Right kidney (tissue), 9 donors: ENCODE results near the gene FBXO44.
"Not testable (repeated sequence)": the region's sequence is repeated elsewhere in the genome, so short reads cannot be mapped to it uniquely, and the experiment has no call there.

Experiments
- DNase-seq: peaks from one replicate; pipeline ENCODE4 v3.0.0-alpha.2; 2016
- long read RNA-seq, 8 donors: transcript quantifications; one replicate each; lab custom pipeline, GENCODE V29; 2026

The FBXO44 gene, protein sequence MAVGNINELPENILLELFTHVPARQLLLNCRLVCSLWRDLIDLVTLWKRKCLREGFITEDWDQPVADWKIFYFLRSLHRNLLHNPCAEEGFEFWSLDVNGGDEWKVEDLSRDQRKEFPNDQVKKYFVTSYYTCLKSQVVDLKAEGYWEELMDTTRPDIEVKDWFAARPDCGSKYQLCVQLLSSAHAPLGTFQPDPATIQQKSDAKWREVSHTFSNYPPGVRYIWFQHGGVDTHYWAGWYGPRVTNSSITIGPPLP
- long read RNA-seq, donor 1, partial matches to known transcripts, result 8 of 11 reads
- long read RNA-seq, donor 1, other reads (novel, unspliced or antisense), result 0 of 11 reads
- long read RNA-seq, donor 2, partial matches to known transcripts, result 0 of 3 reads
- long read RNA-seq, donor 2, other reads (novel, unspliced or antisense), result 0 of 3 reads
- long read RNA-seq, donor 3, partial matches to known transcripts, result 0 of 3 reads
- long read RNA-seq, donor 3, other reads (novel, unspliced or antisense), result 0 of 3 reads
- long read RNA-seq, donor 4, partial matches to known transcripts, result 0 of 1 reads
- long read RNA-seq, donor 4, other reads (novel, unspliced or antisense), result 0 of 1 reads
- long read RNA-seq, donor 5, partial matches to known transcripts, result 0 of 6 reads
- long read RNA-seq, donor 5, other reads (novel, unspliced or antisense), result 0 of 6 reads
- long read RNA-seq, donor 6, partial matches to known transcripts, result 0 of 6 reads
- long read RNA-seq, donor 6, other reads (novel, unspliced or antisense), result 0 of 6 reads
- long read RNA-seq, donor 7, transcript FBXO44-202 (6 exons, 2,903 nt), result major isoform, 5 of 8 reads
- long read RNA-seq, donor 7, partial matches to known transcripts, result 0 of 8 reads
- long read RNA-seq, donor 7, other reads (novel, unspliced or antisense), result 0 of 8 reads
- long read RNA-seq, donor 8, partial matches to known transcripts, result 0 of 7 reads
- long read RNA-seq, donor 8, other reads (novel, unspliced or antisense), result 0 of 7 reads

DNA sequence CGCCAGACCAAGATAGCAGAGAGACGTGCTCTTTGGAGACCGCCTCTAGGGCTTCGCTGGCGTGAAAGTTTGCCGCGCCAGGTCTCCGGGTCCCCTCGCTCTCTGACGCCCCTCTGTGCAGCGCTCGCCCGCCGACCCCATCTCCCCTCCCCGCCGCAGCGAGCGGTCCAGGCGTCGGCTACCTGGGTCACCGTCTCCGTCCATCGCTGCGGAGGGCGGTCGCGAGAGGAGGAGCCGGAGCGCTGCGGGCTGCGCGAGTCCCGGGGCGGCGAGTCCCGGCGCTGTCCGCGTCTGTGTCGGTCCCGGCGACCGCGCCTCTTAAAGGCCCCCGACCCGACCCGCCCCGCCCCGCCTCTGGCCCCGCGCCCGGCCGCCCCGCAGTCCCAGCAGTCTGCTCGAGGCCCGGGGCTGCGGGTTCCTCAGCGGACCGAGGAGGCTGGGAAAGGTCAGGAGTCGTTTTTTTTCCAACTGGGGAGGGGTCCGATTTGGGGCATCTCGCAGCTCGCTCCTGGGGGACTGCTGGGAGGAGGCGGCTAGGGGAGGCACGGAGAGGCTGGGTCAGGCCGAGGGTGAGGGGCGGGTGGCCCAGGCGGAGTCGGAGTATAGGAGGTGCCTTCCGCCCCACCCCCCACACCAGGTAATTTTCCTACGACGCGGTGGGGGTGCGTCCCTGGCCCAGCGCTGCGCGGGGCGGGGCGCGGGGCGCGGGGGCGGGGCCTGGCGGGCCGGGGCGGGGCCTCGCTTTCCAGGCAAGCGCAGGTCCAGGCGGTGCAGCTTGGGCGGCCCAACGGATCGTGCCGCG is at the start of gene FBXO44, which contains the start of gene FBXO2:
FBXO44 (plus strand) TSS at position 741 of the 802 bp plus-strand sequence. CDS start 959 bp downstream, outside the sequence.
FBXO2 (minus strand) TSS at position 293 of the 802 bp plus-strand sequence; CDS start at position 204, 89 bp downstream.
- DNase-seq, result peak; percentile 61

DNA sequence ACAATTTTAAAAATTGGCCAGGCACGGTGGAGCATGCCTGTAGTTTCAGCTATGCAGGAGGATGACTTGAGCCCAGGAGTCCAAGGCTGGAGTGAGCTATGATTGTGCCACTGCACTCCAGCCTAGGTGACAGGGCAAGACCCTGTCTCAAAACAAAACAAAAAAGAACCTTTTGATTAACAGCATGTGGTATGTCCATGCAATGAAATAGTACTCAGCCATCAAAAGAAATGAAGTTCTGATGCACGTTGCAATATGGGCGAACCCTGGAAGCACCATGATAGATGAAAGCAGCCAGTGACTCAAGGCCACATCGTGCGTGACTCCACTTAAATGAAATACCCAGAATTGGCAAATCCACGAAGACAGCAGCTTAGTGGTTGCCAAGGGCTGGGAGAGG is 47.9 kb upstream of the FBXO44 start:
- DNase-seq, result no peak

DNA sequence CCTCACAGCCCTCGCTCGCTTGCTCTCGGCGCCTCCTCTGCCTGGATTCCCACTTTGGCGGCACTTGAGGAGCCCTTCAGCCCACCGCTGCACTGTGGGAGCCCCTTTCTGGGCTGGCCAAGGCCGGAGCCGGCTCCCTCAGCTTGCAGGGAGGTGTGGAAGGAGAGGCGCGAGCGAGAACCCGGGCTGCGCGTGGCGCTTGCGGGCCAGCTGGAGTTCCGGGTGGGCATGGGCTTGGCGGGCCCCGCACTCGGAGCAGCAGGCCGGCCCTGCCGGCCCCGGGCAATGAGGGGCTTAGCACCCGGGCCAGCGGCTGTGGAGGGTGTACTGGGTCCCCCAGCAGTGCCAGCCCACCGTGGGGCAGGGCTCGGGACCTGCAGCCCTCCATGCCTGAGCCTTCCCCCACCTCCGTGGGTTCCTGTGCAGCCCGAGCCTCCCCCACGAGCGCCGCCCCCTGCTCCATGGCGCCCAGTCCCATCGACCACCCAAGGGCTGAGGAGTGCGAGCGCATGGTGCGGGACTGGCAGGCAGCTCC is 46.0 kb upstream of the FBXO44 start:
- DNase-seq, result not testable (repeated sequence)

DNA sequence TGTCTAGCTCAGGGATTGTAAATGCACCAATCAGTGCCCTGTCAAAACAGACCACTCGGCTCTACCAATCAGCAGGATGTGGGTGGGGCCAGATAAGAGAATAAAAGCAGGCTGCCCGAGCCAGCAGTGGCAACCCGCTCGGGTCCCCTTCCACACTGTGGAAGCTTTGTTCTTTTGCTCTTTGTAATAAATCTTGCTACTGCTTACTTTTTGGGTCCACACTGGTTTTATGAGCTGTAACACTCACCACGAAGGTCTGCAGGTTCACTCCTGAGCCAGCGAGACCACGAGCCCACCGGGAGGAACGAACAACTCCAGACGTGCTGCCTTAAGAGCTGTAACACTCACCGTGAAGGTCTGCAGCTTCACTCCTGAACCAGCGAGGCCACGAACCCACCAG is 45.3 kb upstream of the FBXO44 start:
- not testable (repeated sequence) for DNase-seq

DNA sequence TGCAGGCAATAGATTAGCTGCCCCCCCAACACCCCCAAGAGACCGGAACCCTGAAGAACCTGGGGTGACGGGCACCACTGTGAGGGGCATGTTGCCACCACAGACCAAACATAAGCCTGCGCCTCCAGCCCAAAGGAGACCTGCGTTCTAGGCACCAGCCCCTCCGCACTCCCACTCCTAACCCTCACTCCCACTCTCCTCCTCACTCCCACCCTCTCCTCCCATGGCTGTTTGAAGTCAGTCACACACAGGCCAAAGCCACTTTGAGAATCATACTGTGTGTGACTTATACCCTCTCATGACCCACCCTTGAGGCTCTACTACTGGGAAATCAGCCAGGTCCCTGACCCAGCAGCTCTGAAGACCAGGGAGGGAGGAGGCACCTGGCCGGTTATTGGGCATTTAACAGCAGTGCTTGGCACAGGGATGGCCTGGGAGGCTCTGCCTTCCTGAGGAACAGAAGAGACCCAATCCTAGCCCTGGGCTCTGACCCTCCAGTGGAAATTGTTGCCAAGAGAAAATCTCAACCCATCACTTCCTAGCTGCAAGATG is 44.0 kb upstream of the FBXO44 start:
- DNase-seq, result no peak

DNA sequence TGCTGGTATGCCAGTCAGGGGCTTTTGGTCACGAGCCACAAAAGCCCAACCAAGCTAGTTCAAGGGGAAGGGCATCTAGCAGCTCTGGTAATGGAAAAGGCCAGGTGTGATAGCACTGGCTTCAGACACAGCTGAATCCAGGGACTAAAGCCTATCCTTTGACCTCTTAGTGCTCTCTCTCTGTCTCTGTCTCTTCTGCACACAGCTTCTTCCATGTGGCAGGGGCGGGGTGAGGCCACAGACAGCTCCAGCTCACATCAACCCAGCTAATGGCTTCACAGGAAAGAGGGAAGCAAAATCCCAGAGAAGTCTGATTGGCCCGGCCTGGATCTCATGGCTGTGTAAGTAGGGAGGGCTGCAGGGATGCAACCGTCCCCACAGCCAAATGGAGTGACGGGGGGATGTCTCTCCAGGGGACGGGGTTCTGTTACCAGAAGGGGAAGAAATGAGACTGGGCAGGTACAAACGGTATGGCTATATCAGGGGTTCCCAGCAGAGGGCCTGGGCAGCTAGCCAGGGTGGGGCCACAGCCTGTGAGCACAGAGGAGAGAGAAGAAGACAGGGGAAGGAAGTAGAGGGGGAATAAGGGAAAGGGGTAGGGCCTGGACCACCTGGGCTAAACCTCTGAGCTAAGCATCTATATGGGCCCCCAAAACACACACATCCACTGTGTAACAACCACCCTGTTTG is 42.9 kb upstream of the FBXO44 start:
- no peak for DNase-seq

DNA sequence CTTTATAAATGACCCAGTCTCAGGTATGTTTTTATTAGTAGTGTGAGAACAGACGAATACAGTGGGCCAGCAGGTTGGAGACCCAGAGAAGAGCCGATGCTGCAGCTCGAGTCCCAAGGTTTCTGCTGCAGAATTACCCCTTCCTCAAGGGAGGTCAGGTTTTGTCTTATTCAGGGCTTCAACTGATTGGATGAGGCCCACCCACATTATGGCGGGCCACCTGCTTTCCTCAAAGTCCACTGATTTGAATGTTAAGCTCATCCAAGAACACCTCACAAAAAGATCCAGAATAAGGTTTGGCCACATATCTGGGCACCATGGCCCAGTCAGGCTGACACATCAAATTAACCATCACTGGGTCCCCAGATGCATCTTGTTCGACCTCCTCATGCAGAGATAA is 41.3 kb upstream of the FBXO44 start:
- no peak for DNase-seq

DNA sequence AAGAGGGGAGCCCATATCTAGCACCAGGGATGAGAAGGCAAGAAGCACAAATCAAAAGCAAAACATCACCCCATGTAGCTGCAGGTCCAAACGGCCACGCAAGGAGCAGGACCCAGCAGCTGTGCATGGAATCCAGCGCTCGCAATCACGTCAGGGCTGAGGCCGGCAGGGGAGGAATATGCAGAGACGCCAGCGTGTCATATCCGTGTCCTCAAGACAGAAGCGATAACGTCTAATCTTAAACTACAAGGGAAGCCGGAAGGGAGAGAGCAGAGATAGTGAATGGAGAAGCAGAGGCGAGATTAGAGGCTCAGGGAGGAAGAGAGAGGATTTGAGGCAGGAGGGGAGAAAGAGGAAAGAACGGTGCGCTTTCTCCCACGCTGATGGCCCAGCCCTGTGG is 39.6 kb upstream of the FBXO44 start:
- no peak for DNase-seq

DNA sequence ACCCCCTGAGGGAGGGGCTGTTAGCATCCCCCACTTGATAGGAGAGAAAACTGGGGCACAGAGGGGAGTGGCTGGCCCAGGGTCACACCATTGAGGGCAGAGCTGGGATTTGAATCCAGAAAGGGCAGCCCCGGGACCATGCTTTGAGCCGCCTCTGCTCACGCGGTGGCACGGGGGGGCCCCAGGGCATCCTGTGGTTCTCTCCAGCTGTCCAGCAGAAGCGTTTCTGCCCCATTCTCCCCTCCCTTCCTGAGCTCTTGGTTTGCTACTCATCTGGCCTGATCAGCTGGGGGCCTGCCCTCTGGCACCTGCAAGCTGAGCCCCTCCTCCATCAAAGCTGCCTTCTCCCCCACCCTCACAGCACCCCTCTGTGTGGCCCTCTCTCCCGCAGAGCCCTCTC is 37.9 kb upstream of the FBXO44 start:
- DNase-seq, result no peak

DNA sequence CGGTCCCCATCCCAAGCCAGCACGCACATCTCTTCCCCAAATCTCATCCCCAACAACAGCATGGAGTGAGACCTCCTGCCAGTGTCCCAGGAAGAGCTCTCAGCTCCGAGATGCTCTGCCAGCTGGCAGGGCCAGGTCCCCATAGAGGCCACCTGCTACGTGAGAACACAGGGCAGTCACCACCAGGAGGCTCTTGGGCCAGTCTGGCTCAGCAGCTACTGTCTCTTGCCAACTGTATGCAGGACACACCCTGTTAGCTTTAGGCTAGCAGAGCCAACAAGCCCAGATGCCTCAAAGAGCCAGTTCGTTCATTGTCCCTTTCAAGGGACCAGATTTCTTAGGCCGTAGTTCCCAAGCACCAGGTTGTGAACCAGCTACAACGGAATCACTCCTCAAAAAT is 37.4 kb upstream of the FBXO44 start:
- DNase-seq, result no peak

DNA sequence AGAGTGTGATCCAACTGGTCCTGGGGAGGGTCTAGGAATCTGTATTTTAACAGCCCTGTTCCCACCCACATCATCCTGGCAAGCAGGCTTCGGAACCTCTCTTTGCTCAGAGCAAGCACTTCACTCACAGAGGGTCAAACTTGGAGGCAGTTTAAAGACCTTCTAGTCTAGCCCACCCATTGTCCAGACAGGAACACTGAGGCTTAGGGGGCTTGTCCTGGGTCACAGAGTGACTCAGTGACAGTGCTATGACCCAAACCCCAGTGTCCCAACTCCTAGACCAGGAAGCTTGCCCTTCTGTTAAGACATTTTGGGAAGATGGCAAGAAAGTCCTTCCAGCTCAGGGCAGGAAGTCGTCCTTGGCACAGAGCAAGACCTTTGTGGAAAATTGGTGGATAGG is 36.9 kb upstream of the FBXO44 start:
- no peak for DNase-seq

DNA sequence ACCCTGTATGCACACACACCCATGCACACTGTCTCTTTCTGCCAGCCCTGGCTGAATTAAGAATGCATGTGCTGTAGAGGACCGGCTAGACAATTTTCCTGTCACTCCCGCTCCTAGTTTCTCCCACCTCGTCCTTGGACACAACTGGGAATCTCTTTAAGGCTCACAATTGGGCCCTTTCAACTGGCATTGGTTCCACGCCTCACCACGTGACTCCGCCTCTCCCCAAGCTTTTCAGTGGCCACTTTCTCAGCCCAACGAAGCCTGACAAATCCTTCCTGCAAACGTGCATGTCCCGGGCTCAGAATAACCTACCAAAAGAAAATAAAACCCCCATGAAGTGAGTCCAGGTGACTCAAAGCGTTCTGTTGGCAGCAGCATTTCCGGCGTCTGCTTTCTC is 34.3 kb upstream of the FBXO44 start:
- no peak for DNase-seq

DNA sequence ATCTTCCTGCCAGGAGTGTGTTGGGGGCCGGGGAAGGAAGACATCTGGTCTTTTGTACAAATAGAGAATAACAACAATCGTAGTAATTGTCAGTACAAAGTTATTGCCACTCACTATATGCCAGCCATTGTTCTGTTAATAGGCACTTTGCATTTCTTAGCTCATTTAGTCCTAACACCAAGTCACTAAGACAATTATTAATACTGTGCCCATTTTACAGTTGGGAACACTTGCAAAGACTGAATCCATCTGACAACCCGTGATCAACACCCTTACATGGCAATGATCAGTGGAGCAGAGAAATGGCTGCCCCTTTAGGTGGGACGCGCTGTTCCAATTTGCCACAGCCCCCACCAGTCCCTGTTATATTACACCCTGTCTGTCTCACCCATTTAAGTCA is 33.8 kb upstream of the FBXO44 start:
- no peak for DNase-seq

DNA sequence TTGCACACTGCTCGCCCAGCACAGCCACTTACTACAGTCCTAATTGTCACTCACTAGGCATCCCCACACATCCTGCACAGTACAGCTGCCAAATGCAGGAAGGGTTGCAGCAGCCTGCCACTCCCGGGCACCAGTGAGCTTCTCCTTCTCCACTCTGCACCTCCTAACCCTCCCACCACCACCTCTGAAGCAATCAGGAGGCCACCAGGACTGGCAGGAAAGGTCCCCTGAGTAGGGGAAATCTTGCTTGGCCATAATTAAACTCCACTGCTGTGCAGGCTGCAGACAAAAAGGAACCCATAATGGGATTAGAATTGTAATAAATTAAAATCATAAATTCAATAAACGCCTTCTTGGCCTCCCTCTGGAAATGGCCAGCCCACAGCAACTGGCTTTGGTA is 32.3 kb upstream of the FBXO44 start:
- no peak for DNase-seq

DNA sequence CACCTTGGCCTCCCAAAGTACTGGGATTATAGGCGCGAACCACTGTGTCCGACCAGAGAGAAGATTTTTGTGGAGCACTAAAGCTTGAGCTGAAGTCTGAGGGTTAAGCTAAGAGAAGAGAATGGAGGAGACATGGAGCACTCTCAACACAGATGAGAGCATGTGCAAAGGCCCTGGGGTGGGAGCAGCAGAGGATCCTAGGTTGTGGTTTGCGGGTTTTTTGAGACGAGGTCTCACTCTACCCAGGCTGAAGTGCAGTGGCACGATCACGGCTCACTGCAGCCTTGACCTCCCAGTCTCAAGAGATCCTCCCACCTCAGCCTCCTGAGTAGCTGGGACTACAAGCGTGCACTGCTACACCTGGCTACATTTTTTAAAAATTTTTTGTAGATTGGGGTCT is 31.0 kb upstream of the FBXO44 start:
- no peak for DNase-seq

DNA sequence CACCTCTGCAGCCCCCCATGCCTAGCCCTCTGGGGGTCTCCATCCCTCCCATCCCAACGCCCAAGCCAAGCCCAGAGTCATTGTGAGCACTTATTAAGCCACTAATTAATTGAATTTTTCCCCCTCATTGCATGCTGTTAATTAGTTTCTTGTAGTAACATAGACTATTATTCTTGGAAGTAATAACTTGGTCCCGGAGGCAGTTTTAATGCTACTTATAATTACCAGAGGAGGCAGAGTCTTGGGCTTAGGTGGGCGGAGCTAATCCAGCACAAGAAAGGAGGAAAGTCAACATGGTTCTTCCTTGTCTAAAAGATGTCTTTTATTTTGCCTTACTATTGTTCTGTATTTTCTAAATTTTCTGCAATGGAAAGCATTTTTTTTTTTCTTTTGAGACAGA is 28.1 kb upstream of the FBXO44 start:
- no peak for DNase-seq

DNA sequence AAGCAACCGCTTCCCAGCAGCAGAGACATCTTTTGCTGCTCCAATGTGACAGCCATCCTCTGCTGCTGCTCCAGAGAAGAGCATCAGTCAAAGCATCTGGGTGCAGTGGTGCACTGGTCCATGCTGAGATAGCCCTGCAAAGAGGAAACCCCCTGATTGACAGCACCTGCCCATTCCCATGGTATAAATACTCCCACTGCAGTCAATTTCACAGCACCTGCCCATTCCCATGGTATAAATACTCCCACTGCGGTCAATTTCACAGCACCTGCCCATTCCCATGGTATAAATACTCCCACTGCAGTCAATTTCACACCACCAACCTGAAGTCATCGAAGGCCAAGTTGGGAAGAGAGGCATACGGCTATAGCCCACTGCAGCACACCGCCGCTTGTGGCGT is 25.9 kb upstream of the FBXO44 start:
- DNase-seq, result no peak

DNA sequence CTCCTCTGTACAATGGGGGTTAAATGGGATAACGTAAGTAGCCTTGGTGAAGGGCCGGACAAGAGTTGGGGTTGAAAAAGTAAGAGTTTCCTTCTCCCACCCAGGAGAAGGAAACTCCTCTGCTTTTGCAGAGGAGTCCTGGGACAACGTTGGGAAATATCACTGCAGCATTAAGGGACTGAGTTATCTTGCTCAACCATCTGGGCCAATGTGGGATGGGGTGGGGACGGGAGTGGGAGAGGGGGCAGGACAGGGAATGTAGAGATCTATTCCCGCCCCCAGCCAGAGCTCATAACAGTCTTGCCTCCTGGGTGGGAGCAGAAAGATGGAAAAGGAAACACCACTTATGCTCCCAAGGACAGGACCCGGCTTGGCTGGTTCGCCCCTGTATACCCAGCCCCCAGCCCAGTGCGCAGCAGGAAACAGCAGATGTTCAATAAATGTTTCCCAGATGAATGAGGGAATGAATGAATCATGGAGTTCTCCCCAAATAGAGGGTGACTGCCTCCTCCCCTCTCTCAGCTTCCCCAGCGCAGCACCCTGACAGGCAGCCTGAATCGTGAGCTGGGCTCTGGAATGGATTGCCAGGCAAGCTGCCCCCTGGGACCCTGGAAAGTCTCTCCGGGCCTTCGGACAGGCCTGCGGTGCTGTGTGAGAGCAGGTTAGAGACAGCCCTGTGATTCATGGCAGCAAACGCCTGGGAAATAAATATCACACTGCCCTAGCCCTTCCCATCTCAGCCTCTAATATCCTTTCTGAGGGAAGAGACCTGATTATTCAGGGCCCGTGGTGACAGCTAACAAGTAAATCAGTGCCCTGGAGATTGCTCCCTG is 25.3 kb upstream of the FBXO44 start:
- DNase-seq, result no peak

DNA sequence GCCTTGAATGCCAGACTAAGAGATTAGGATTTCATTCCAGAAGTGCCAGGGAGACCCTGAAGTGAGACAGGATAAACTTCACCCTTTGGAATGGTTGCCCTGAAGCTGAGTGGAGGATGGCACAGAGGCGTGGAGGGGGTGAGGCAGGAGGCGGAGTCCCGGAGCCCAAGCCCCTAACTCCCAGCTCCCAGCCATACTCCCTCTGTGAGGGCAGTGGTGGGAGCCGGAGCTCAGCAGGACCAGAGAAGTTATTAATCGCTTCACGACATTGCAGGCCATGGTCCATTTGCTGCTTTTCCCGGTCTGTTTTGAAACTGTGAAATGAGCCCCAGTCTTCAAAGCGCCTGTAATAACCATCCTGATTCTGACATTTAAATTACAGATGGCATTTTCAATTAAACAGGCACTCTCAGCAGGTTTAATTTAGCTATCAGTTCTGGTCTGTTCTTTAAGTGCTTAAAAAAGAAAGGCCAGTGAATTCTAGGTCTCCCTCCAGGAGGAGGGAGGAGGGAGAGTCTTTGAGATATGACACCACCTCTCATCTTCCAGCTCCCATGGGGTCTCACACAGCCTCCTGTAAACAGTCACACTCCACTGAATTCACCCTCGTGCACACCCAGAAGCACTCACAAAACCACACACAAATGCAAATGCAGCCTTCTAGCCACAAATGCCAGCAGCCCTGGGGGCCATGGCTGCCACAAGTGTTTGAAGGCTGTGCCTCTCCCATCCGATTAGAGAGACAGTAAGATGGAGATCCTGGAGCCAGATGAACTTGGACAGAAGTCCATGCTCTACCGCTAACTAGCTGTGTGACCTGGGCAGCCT is 20.1 kb upstream of the FBXO44 start:
- no peak for DNase-seq
